GM21576 (cell line): ENCODE results near the gene RAB35.

Experiments
- ATAC-seq: cut with Tn5 transposase; IDR thresholded peaks from one replicate; pipeline ENCODE4 v1.9.1; 2021; ENCODE audit warnings: mild to moderate bottlenecking, moderate library complexity; ENCODE audit not compliant: unreplicated experiment

The RAB35 gene

GRCh38 chr12:120116441-120116791 lies at the start of gene RAB35:
TSS of gene RAB35 (minus strand) at chr12:120116753. CDS start at chr12:120116650, 103 bp downstream.
- no peak for ATAC-seq

GRCh38 chr12:120164293-120164692 lies 47.7 kb upstream of the RAB35 start:
- no peak for ATAC-seq

- ATAC-seq, result no peak
These were observed 46.2 kb upstream of the RAB35 start for GRCh38 chr12:120162763-120163162.

GRCh38 chr12:120161852-120162251 lies 45.3 kb upstream of the RAB35 start:
- no peak for ATAC-seq

- no peak for ATAC-seq
These were observed 43.1 kb upstream of the RAB35 start for GRCh38 chr12:120159509-120160237.

GRCh38 chr12:120158351-120158750 lies 41.8 kb upstream of the RAB35 start:
- ATAC-seq, result no peak

GRCh38 chr12:120157678-120158077 lies 41.1 kb upstream of the RAB35 start:
- no peak for ATAC-seq

GRCh38 chr12:120156315-120157259 lies 40.0 kb upstream of the RAB35 start:
- no peak for ATAC-seq

- ATAC-seq, result no peak
These were observed 38.5 kb upstream of the RAB35 start for GRCh38 chr12:120155072-120155471.

GRCh38 chr12:120150919-120151525 lies 34.5 kb upstream of the RAB35 start:
- no peak for ATAC-seq

GRCh38 chr12:120148011-120148410 lies 31.5 kb upstream of the RAB35 start:
- ATAC-seq, result no peak

GRCh38 chr12:120145164-120145563 lies 28.6 kb upstream of the RAB35 start:
- no peak for ATAC-seq

- no peak for ATAC-seq
These were observed 27.7 kb upstream of the RAB35 start for GRCh38 chr12:120144215-120144614.

- no peak for ATAC-seq
These were observed 25.8 kb upstream of the RAB35 start for GRCh38 chr12:120142231-120142877.

GRCh38 chr12:120141336-120141735 lies 24.8 kb upstream of the RAB35 start:
- ATAC-seq, result no peak

- no peak for ATAC-seq
These were observed 24.1 kb upstream of the RAB35 start for GRCh38 chr12:120140603-120141002.

- no peak for ATAC-seq
These were observed 23.4 kb upstream of the RAB35 start for GRCh38 chr12:120139958-120140357.

GRCh38 chr12:120138366-120138765 lies 21.8 kb upstream of the RAB35 start:
- ATAC-seq, result no peak

GRCh38 chr12:120137833-120138232 lies 21.3 kb upstream of the RAB35 start:
- ATAC-seq, result no peak

- ATAC-seq, result no peak
These were observed 19.7 kb upstream of the RAB35 start for GRCh38 chr12:120136093-120136770.
